ENCODE data around the gene SIGLEC7.

GRCh38 chr19:51116736-51117286 is 25.3 kb upstream of the SIGLEC7 start:
- TF ChIP-seq POLR2A (IDR thresholded peaks at IDR 0.05) = no peak
- TF ChIP-seq, protein P1, sequence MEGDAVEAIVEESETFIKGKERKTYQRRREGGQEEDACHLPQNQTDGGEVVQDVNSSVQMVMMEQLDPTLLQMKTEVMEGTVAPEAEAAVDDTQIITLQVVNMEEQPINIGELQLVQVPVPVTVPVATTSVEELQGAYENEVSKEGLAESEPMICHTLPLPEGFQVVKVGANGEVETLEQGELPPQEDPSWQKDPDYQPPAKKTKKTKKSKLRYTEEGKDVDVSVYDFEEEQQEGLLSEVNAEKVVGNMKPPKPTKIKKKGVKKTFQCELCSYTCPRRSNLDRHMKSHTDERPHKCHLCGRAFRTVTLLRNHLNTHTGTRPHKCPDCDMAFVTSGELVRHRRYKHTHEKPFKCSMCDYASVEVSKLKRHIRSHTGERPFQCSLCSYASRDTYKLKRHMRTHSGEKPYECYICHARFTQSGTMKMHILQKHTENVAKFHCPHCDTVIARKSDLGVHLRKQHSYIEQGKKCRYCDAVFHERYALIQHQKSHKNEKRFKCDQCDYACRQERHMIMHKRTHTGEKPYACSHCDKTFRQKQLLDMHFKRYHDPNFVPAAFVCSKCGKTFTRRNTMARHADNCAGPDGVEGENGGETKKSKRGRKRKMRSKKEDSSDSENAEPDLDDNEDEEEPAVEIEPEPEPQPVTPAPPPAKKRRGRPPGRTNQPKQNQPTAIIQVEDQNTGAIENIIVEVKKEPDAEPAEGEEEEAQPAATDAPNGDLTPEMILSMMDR (IDR thresholded peaks at IDR 0.05) = no peak
